IMR-90 (cell line): ENCODE results near the gene UBASH3A. TPM values are rescaled to one million over a fixed set of nuclear protein-coding genes. Genes with fewer than 3 reads are reported as not detected.

Source experiments
- ATAC-seq: fragments of 200-7000 bp; cut with Tn5 transposase; 2 replicates; pipeline ENCODE4 v1.9.1; 2020; ENCODE audit warnings: low read depth, mild to moderate bottlenecking, moderate library complexity
- BruUV-seq: library from RNA; stranded (reverse); fragments of 400-500 nt; replicated peaks from 2 replicates; lab custom pipeline; 2021; lab: Mats Ljungman, UMichigan
- CTCF ChIA-PET: fragments of 300-600 bp; formaldehyde crosslinking; extraction: SDS; loops from one replicate; lab custom pipeline; 2021; ENCODE audit warnings: antibody characterized with exemption; lab: Yijun Ruan, JAX
- POLR2A ChIA-PET: fragments of 300-600 bp; sonication (Branson Sonifier 250); formaldehyde crosslinking; loops from one replicate; lab custom pipeline; 2022; ENCODE audit warnings: antibody characterized with exemption; ENCODE audit not compliant: unreplicated experiment; lab: Charles Lee
- DNase-seq: peaks from one replicate; pipeline ENCODE4 v3.0.0; 2013
- H2AFZ ChIP-seq: replicated peaks from 2 replicates; pipeline ENCODE3; 2013; ENCODE audit warnings: low read length, mild to moderate bottlenecking; ENCODE audit not compliant: poor library complexity
- H2AK5ac ChIP-seq: 2 replicates; pipeline ENCODE4 v1.6.1; 2013; ENCODE audit warnings: low read depth, low read length, inconsistent platforms
- H2AK9ac ChIP-seq: replicated peaks from 2 replicates; pipeline ENCODE3; 2013; ENCODE audit warnings: mild to moderate bottlenecking, low read depth, low read length, moderate library complexity; ENCODE audit not compliant: poor library complexity
- H2BK120ac ChIP-seq: 2 replicates; pipeline ENCODE4 v1.6.1; 2013; ENCODE audit warnings: low read depth, low read length, inconsistent platforms
- H2BK15ac ChIP-seq: 3 replicates; pipeline ENCODE4 v1.6.1; 2013; ENCODE audit warnings: low read depth, low read length, inconsistent platforms
- H2BK20ac ChIP-seq: 2 replicates; pipeline ENCODE4 v1.6.1; 2013; ENCODE audit warnings: low read depth, mild to moderate bottlenecking, inconsistent platforms, low read length, moderate library complexity
- H2BK5ac ChIP-seq: 2 replicates; pipeline ENCODE4 v1.6.1; 2013; ENCODE audit warnings: mild to moderate bottlenecking, low read depth, low read length, inconsistent platforms; ENCODE audit not compliant: poor library complexity, severe bottlenecking
- H3K14ac ChIP-seq: replicated peaks from 2 replicates; pipeline ENCODE4 v1.6.1; 2013; ENCODE audit warnings: low read depth, low read length, inconsistent platforms
- H3K18ac ChIP-seq: 2 replicates; pipeline ENCODE4 v1.6.1; 2013; ENCODE audit warnings: low read depth, low read length, control low read depth
- H3K23ac ChIP-seq: 2 replicates; pipeline ENCODE4 v1.6.1; 2013; ENCODE audit warnings: low read depth, low read length, inconsistent platforms
- H3K27ac ChIP-seq: 2 replicates; pipeline ENCODE4 v1.5.1; 2013; ENCODE audit warnings: mild to moderate bottlenecking, control low read depth, low read length; ENCODE audit not compliant: insufficient read depth
- H3K27me3 ChIP-seq: 2 replicates; pipeline ENCODE4 v1.6.1; 2013; ENCODE audit warnings: low read length; ENCODE audit not compliant: control insufficient read depth, insufficient read depth
- H3K36me3 ChIP-seq: 2 replicates; pipeline ENCODE4 v1.6.1; 2013; ENCODE audit warnings: low read length, mixed read lengths; ENCODE audit not compliant: control insufficient read depth, insufficient read depth
- H3K4ac ChIP-seq: 2 replicates; pipeline ENCODE4 v1.6.1; 2013; ENCODE audit warnings: low read depth, low read length, inconsistent platforms
- H3K4me1 ChIP-seq: 2 replicates; pipeline ENCODE4 v1.6.1; 2013; ENCODE audit warnings: low read length, mixed read lengths; ENCODE audit not compliant: control insufficient read depth, insufficient read depth
- H3K4me2 ChIP-seq: 2 replicates; pipeline ENCODE4 v1.6.1; 2013; ENCODE audit warnings: low read depth, mild to moderate bottlenecking, control low read depth, low read length, moderate library complexity
- H3K4me3 ChIP-seq: 2 replicates; pipeline ENCODE4 v1.5.1; 2013; ENCODE audit warnings: low read depth, mild to moderate bottlenecking, control low read depth, low read length, moderate library complexity; ENCODE audit not compliant: insufficient read depth
- H3K56ac ChIP-seq: 2 replicates; pipeline ENCODE4 v1.6.1; 2013; ENCODE audit warnings: low read length, inconsistent platforms; ENCODE audit not compliant: insufficient read depth; ENCODE audit errors: extremely low read depth
- H3K79me1 ChIP-seq, 2 experiments: 2 replicates each; pipeline ENCODE4 v1.6.1; 2013; ENCODE audit warnings: low read length in 2 of 2, inconsistent platforms in 1 of 2, low read depth in 1 of 2
- H3K9ac ChIP-seq: 2 replicates; pipeline ENCODE4 v1.6.1; 2013; ENCODE audit warnings: low read depth, low read length, control low read depth
- H3K9me1 ChIP-seq: 2 replicates; pipeline ENCODE4 v1.6.1; 2013; ENCODE audit warnings: low read length, inconsistent platforms; ENCODE audit not compliant: insufficient read depth
- H3K9me3 ChIP-seq: 2 replicates; pipeline ENCODE4 v1.6.1; 2013; ENCODE audit warnings: low read length; ENCODE audit not compliant: control insufficient read depth, insufficient read depth
- H4K20me1 ChIP-seq: 2 replicates; pipeline ENCODE4 v1.6.1; 2013; ENCODE audit warnings: low read length, inconsistent platforms; ENCODE audit not compliant: insufficient read depth
- H4K5ac ChIP-seq: 2 replicates; pipeline ENCODE4 v1.6.1; 2013; ENCODE audit warnings: mild to moderate bottlenecking, low read depth, low read length, control low read depth
- H4K8ac ChIP-seq, 2 experiments: 2 replicates each; pipeline ENCODE4 v1.6.1; 2013; ENCODE audit warnings: low read depth in 2 of 2, low read length in 2 of 2, control low read depth in 1 of 2, inconsistent platforms in 1 of 2
- H4K91ac ChIP-seq: 2 replicates; pipeline ENCODE4 v1.6.1; 2013; ENCODE audit warnings: low read depth, low read length, inconsistent platforms; ENCODE audit not compliant: insufficient read depth
- BHLHE40 ChIP-seq: fragments of 150-350 bp; IDR thresholded peaks from 2 replicates; pipeline ENCODE4 v1.6.1; 2016; ENCODE audit warnings: mild to moderate bottlenecking, low read depth, low read length
- CEBPB ChIP-seq: IDR thresholded peaks from 2 replicates; pipeline ENCODE4 v1.6.1; 2012; ENCODE audit warnings: low read depth, low read length, improper control_type of control experiment
- CHD1 ChIP-seq: IDR thresholded peaks from 2 replicates; pipeline ENCODE4 v1.6.1; 2012; ENCODE audit warnings: low read depth, low read length, improper control_type of control experiment
- CTCF ChIP-seq: conservative IDR thresholded peaks from 2 replicates; pipeline ENCODE4 v1.5.1; 2012; ENCODE audit warnings: mild to moderate bottlenecking, low read depth, low read length, improper control_type of control experiment
- ELK1 ChIP-seq: fragments of 150-350 bp; IDR thresholded peaks from 2 replicates; pipeline ENCODE4 v1.6.1; 2016; ENCODE audit warnings: low read depth, mild to moderate bottlenecking, low read length, moderate library complexity, borderline replicate concordance
- FOS ChIP-seq: fragments of 150-350 bp; IDR thresholded peaks from 2 replicates; pipeline ENCODE4 v1.6.1; 2016; ENCODE audit warnings: low read depth, low read length
- MAFK ChIP-seq: IDR thresholded peaks from 2 replicates; pipeline ENCODE4 v1.6.1; 2012; ENCODE audit warnings: low read depth, low read length, improper control_type of control experiment
- MAZ ChIP-seq: IDR thresholded peaks from 2 replicates; pipeline ENCODE4 v1.6.1; 2012; ENCODE audit warnings: low read depth, mild to moderate bottlenecking, low read length, improper control_type of control experiment, moderate library complexity, borderline replicate concordance
- MXI1 ChIP-seq: IDR thresholded peaks from 2 replicates; pipeline ENCODE4 v1.6.1; 2012; ENCODE audit warnings: low read depth, mild to moderate bottlenecking, low read length, moderate library complexity, borderline replicate concordance
- POLR2A ChIP-seq: IDR thresholded peaks from 2 replicates; pipeline ENCODE4 v1.6.1; 2012; ENCODE audit warnings: mild to moderate bottlenecking, low read depth, low read length
- RAD21 ChIP-seq: IDR thresholded peaks from 2 replicates; pipeline ENCODE4 v1.6.1; 2012; ENCODE audit warnings: low read length, improper control_type of control experiment
- RCOR1 ChIP-seq: IDR thresholded peaks from 2 replicates; pipeline ENCODE4 v1.6.1; 2012; ENCODE audit warnings: mild to moderate bottlenecking, low read length, improper control_type of control experiment; ENCODE audit not compliant: insufficient replicate concordance
- USF2 ChIP-seq: fragments of 150-350 bp; IDR thresholded peaks from 2 replicates; pipeline ENCODE4 v1.6.1; 2017; ENCODE audit warnings: mild to moderate bottlenecking, antibody characterized with exemption, low read length, low read depth
- WGBS, 2 experiments: methylation state at CpG; one replicate each; pipeline versions ENCODE4 v1.1.5 to v1.1.7; 2013; ENCODE audit warnings: missing lambda C conversion rate in 2 of 2; ENCODE audit not compliant: insufficient read length in 1 of 2; ENCODE audit errors: extremely low coverage in 2 of 2; 5-methylcytosine and 5-hydroxymethylcytosine counted together
- dilution Hi-C: fragments of 300-500 bp; cut with HindIII; formaldehyde crosslinking; loops from one replicate; pipeline ENCODE4 v1.14.3; 2018; ENCODE audit warnings: low sequenced_read_pairs; ENCODE audit not compliant: unreplicated experiment
- in situ Hi-C: fragments of 300-500 bp; cut with MboI; formaldehyde crosslinking; loops from 3 replicates; pipeline ENCODE4 v1.14.3; 2019; ENCODE audit warnings: low sequenced_read_pairs, inconsistent platforms, mixed read lengths
- intact Hi-C: fragments of 100-400 bp; cut with micrococcal nuclease; formaldehyde crosslinking; loops from 2 replicates; pipeline ENCODE4 v1.10.0; 2022
- polyA plus RNA-seq, 3 experiments: library from polyadenylated mRNA; depleted of rRNA; stranded (reverse); fragments of >200 nt; gene quantifications; 2 replicates each; pipeline ENCODE4 v1.2.3, GENCODE V29; 2012; ENCODE audit warnings: low replicate concordance in 1 of 3
- total RNA-seq: library from RNA; depleted of rRNA; stranded (reverse); fragments of >200 nt; gene quantifications from 2 replicates; pipeline ENCODE4 v1.2.3, GENCODE V29; 2012

Gene UBASH3A
- total and polyA plus RNA-seq, 2 of the 4 experiments (the other 2 are of a cell fraction) = not detected

GRCh38 chr21:42383331-42383730 is 20.4 kb upstream of the UBASH3A start:
- ChIA-PET POLR2A (no interaction called here), CTCF (no interaction called here)
- ATAC-seq (no peak), DNase-seq (no peak)
- Histone ChIP-seq H2AFZ (no peak overlapping the region), H3K36me3 (no peaks in the 10 kb centered on the region), H4K20me1 (no peaks in the 10 kb centered on the region), H3K9me1 (no peaks in the 10 kb centered on the region), H3K18ac (no peak overlapping the region), H3K79me1 (no peaks in the 10 kb centered on the region), H3K4me1 (no peaks in the 10 kb centered on the region), H3K9me3 (peaks cover 3% of the 10 kb centered on the region; the same call in 1 of the 2 replicates), H3K4ac (no peak overlapping the region), H2AK5ac (no peak overlapping the region), H3K9ac (no peak overlapping the region), H2BK120ac (no peak overlapping the region), H2AK9ac (peak overlapping the region; percentile 50), H3K14ac (no peak overlapping the region), H3K27ac (no peak overlapping the region), H3K56ac (no peak overlapping the region), H3K23ac (no peak overlapping the region), H2BK20ac (no peak overlapping the region), H3K4me3 (no peak overlapping the region), H4K5ac (no peak overlapping the region), H3K4me2 (no peak overlapping the region), H2BK5ac (no peak overlapping the region), H2BK15ac (no peak overlapping the region), H4K8ac (no peak overlapping the region), H3K27me3 (peaks cover 21% of the 10 kb centered on the region), H4K91ac (no peak overlapping the region)
- in situ Hi-C loops = no loop called here
- WGBS, 2 experiments = no CpG with 5 or more reads among the region's 6 CpGs
- intact Hi-C loops = no loop called here
- dilution Hi-C loops = no loop called here
- TF ChIP-seq RCOR1 = no peak
- TF ChIP-seq ELK1 = no peak
- no peak for TF ChIP-seq MAFK
- no peak for TF ChIP-seq MXI1
- TF ChIP-seq BHLHE40 = no peak
- TF ChIP-seq RAD21 = no peak
- no peak for TF ChIP-seq CTCF
- TF ChIP-seq USF2 = no peak
- TF ChIP-seq FOS = no peak
- TF ChIP-seq CEBPB = no peak
- TF ChIP-seq CHD1 = no peak
- no peak for TF ChIP-seq POLR2A
- TF ChIP-seq MAZ = no peak
- no TSS peak for BruUV-seq
